ENCODE measurements around the gene TMEM37.

GRCh38 chr2:119473621-119474370 lies 42.1 kb downstream of the TMEM37 start:
- TF ChIP-seq, protein P1, sequence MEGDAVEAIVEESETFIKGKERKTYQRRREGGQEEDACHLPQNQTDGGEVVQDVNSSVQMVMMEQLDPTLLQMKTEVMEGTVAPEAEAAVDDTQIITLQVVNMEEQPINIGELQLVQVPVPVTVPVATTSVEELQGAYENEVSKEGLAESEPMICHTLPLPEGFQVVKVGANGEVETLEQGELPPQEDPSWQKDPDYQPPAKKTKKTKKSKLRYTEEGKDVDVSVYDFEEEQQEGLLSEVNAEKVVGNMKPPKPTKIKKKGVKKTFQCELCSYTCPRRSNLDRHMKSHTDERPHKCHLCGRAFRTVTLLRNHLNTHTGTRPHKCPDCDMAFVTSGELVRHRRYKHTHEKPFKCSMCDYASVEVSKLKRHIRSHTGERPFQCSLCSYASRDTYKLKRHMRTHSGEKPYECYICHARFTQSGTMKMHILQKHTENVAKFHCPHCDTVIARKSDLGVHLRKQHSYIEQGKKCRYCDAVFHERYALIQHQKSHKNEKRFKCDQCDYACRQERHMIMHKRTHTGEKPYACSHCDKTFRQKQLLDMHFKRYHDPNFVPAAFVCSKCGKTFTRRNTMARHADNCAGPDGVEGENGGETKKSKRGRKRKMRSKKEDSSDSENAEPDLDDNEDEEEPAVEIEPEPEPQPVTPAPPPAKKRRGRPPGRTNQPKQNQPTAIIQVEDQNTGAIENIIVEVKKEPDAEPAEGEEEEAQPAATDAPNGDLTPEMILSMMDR (IDR thresholded peaks at IDR 0.05; ENCODE audit: control extremely low read depth in 1 of 3, insufficient read depth in 1 of 3, low read depth in 1 of 3, low read length in 3 of 3), result no peak
- TF ChIP-seq RXRA (IDR thresholded peaks at IDR 0.05; ENCODE audit: insufficient read depth, low read depth, low read length) (no peak), POLR2A (IDR thresholded peaks at IDR 0.05; ENCODE audit: control extremely low read depth in 1 of 2, low read depth in 2 of 2, low read length in 2 of 2) (no peak), EP300 (IDR thresholded peaks at IDR 0.05; ENCODE audit: borderline replicate concordance in 1 of 2, low read depth in 2 of 2, low read length in 2 of 2) (no peak), SP1 (IDR thresholded peaks at IDR 0.05; ENCODE audit: low read depth, low read length) (no peak), TAF1 (IDR thresholded peaks at IDR 0.05; ENCODE audit: low read depth, low read length) (no peak), CHD2 (IDR thresholded peaks at IDR 0.05; ENCODE audit: low read length) (no peak), JUND (IDR thresholded peaks at IDR 0.05; ENCODE audit: low read length) (no peak)
- TF ChIP-seq, protein P2, sequence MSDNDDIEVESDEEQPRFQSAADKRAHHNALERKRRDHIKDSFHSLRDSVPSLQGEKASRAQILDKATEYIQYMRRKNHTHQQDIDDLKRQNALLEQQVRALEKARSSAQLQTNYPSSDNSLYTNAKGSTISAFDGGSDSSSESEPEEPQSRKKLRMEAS (IDR thresholded peaks at IDR 0.05), result no peak
